ENCODE data around the gene CHRNA10.

CHRNA10 gene

DNA sequence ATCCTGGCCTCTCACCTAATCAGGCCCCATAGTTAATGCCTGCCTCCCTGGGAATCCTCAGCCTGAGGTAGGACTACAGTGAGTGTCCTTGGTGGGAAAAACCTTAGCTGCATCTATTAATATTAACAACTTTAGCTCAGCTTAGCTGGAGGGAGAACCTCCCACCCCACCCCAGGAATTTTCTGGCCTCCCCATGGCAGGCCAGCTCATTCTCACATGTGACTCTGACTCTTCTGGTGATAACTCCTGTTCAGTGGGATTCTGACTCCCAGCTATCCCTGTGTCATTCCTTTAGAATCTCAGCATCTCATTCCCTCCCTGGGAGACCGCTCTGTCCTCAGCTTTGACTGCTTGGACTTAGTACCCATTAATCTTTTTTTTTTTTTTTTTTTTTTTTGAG is 43.9 kb downstream of the CHRNA10 start:
- DNase-seq: no peak

DNA sequence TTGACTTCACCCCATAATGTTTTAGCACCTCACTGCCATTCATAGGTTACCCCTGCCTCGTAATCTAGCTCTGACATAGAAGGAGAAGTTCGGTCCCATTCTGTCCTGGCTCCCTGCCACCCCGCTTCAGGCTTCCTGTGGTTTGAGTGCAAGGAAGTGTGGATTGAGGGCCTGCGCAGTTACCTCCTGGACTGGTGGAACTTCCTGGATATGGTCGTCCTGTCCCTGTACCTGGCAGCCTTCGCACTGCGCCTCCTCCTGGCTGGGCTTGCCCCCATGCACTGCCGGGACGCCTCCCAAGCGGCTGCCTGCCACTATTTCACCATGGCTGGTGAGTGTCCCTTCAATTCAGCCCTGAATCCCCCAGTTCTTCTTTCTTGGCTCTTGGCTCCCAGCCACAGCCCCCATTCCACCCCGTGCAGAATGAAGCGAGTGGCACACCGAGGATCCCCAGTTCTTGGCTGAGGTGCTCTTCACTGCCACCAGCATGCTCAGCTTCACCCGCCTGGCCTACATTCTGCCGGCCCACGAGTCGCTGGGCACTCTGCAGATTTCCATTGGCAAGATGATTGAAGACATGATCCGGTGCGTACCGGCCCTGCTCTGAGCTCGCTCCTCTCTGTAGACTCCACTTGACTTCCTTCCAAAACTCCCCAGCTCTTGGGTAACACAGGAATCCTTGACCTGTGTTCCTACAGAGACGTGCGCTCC is 44.8 kb downstream of the CHRNA10 start:
- DNase-seq: no peak

DNA sequence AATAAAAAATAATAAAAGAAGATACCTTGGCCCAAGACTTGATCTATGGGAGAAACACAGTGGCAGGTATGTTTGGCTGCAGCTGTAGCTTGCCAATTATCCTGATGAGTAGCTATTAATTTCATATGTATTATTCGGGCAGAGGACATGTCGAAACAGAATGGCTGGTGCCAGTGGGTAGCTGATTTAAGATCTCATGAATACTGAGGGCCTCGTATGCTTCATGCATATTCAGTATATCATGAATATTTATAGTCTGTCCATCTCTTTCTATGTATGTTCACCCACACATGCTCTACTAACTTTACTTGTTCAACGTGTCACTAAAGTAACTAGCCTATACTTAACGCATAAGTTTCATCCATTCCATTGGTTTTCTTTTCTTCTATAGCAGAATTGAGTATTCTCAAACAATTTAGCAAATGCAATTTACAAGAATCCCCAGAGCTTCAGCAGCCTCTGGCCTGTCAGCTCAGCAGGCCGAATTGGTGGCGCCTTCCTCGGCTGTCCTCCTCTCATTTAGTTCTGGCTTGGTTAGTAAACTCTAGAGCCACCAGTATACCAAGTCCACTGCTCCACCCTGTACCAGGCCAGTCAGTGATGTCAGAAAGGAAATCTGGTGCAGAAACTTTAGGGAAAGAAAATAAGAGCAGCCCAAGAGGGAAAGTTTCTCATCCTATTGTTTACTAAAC is 47.3 kb downstream of the CHRNA10 start:
- no peak for DNase-seq

DNA sequence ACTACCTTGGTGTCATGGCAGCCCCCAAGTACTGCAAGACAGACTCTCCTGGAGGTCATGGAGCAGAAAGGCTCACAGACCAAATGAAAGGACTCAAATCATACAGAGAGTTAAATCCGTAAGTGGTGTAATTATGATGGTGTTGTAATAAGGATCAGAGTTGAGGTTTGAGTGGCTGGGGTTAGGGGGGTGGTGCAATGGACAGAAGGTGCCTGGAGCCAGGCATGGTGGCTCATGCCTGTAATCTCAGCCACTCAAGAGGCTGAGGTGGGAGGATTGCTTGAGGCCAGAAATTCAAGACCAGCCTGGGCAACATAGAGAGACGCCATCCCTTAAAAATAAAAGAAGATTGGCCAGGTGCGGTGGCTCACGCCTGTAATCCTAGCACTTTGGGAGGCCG is 48.1 kb downstream of the CHRNA10 start:
- no peak for DNase-seq

DNA sequence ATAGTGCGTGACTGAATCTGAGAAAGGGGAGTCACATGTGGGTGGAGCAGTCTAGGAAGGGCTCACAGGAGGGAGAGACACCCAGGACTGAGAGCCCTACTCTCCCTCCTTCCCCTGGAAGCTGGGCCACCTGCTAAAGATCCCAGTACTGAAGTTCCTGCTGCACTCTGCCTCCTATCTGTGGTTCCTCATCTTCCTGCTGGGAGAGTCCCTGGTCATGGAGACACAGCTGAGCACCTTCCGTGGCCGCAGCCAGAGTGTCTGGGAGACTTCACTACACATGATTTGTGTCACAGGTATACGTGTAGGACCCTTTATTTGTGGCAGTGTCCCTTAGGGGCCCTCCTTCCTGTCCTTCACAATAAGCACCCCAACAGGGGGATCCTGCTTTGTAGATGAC is 48.7 kb downstream of the CHRNA10 start:
- DNase-seq: no peak

DNA sequence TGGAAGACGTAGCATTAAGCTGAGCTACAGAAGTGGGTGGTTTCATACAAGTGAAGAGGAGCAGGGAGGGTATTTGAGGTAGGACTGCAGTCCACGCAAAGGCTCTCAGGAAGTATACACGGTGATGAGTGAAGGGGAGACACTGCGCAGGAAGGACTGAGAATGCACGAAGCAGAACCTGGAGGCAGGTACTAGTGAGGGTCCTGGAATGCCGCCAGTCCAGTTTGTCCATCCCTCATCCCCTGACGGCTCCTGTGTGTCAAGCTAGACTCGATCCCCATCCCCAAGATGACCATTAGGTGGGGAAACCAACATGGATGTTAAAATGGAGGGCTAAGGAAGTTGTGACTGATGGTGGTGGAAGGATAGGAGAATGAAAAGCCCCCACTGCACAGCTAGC is 53.2 kb downstream of the CHRNA10 start:
- DNase-seq: no peak

DNA sequence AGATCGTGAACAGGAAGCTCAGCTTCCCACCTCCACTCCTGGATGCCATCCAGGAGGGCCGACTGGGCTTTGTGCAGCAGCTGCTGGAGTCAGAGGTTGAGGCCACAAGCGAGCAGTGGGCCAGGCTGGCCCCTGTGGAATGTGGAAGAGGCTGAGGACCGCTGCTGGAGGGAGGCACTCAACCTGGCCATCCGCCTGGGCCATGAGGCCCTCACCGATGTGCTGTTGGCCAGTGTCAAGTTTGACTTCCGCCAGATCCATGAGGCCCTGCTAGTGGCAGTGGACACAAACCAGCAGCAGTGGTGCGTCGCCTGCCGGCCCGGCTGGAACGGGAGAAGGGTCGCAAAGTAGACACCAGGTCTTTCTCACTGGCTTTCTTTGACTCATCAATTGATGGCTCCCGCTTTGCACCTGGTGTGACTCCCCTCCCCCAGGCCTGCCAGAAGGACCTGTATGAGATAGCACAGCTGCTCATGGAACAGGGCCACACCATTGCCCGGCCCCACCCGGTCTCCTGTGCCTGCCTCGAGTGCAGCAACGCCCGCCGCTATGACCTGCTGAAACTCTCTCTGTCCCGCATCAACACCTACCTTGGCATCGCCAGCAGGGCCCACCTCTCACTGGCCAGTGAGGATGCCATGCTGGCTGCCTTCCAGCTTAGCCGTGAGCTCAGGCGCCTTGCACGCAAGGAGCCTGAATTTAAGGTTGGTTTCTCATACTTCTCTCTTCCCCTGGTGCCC is 54.3 kb downstream of the CHRNA10 start:
- no peak for DNase-seq

DNA sequence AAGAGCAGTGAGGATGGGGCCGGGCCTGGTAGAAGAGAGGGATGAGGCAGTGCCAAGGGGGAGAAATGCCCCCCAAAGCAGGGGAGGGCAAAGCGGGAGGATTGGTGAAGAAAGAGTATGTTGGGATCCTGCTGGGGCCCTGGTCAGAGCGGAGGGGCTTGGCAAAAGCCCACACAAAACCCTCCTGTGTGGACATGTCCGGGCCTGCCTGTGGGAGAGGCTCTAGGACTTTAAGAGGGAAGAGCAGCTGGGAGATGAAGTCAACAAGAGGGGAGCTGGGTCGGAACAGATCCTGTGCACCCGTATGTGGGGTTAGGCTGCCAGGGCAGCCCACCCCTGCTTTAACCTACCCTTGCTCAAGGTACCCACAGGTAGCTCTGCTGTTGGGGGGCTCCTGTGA is 55.2 kb downstream of the CHRNA10 start:
- DNase-seq: no peak
